ENCODE data around the gene MMP25.

The MMP25 gene

GRCh38 chr16:3095869-3096268 is 49.5 kb downstream of the MMP25 start:
- peak; percentile 88 for DNase-seq (ENCODE audit: low spot score)

GRCh38 chr16:3096362-3096761 is 50.0 kb downstream of the MMP25 start:
- DNase-seq (ENCODE audit: low spot score): no peak

- no peak for DNase-seq (ENCODE audit: low spot score)
Observed at GRCh38 chr16:3097266-3097665, 50.9 kb downstream of the MMP25 start.

GRCh38 chr16:3098459-3099394 is 52.4 kb downstream of the MMP25 start, which contains the start of gene ZSCAN10:
TSS of gene ZSCAN10 (minus strand) at chr16:3099294. CDS start at chr16:3092937, 6,357 bp downstream.
- no peak for DNase-seq (ENCODE audit: low spot score)

GRCh38 chr16:3099395-3099731 is 53.0 kb downstream of the MMP25 start:
- DNase-seq (ENCODE audit: low spot score): no peak

- peak; percentile 96 for DNase-seq (ENCODE audit: low spot score)
Observed at GRCh38 chr16:3099732-3100499, 53.6 kb downstream of the MMP25 start.

GRCh38 chr16:3101018-3101840 is 54.9 kb downstream of the MMP25 start:
- DNase-seq (ENCODE audit: low spot score): peak; percentile 62

GRCh38 chr16:3101841-3102470 is 55.6 kb downstream of the MMP25 start:
- DNase-seq (ENCODE audit: low spot score): no peak

- peak; percentile 98 for DNase-seq (ENCODE audit: low spot score)
Observed at GRCh38 chr16:3106205-3106928, 60.0 kb downstream of the MMP25 start.
